NCI-H345 (cell line): Measurements from ENCODE around the gene FBLN7.

ENCODE experiments used
- DNase-seq: peaks from one replicate; lab custom pipeline; 2025; lab: John Stamatoyannopoulos, UW

Gene FBLN7

GRCh38 chr2:112140899-112141625, 2.9 kb downstream of the FBLN7 start:
- DNase-seq: peak; percentile 29

- DNase-seq: peak; percentile 85
Measured at GRCh38 chr2:112141626-112142007, 3.4 kb downstream of the FBLN7 start.

- no peak for DNase-seq
Measured at GRCh38 chr2:112142525-112143078, 4.4 kb downstream of the FBLN7 start.

GRCh38 chr2:112143150-112143549, 5.0 kb downstream of the FBLN7 start:
- no peak for DNase-seq

- DNase-seq: no peak
Measured at GRCh38 chr2:112144966-112145365, 6.8 kb downstream of the FBLN7 start.

GRCh38 chr2:112147382-112148168, 9.4 kb downstream of the FBLN7 start:
- no peak for DNase-seq

GRCh38 chr2:112148477-112148876, 10.3 kb downstream of the FBLN7 start:
- no peak for DNase-seq

- DNase-seq: no peak
Measured at GRCh38 chr2:112149194-112149593, 11.0 kb downstream of the FBLN7 start.

- DNase-seq: no peak
Measured at GRCh38 chr2:112149866-112150435, 11.8 kb downstream of the FBLN7 start.

GRCh38 chr2:112150447-112150846, 12.3 kb downstream of the FBLN7 start:
- no peak for DNase-seq

GRCh38 chr2:112150851-112151250, 12.7 kb downstream of the FBLN7 start:
- DNase-seq: no peak

- no peak for DNase-seq
Measured at GRCh38 chr2:112151271-112151670, 13.1 kb downstream of the FBLN7 start.

GRCh38 chr2:112151701-112152440, 13.7 kb downstream of the FBLN7 start:
- no peak for DNase-seq

- DNase-seq: no peak
Measured at GRCh38 chr2:112152476-112153178, 14.4 kb downstream of the FBLN7 start.

GRCh38 chr2:112153179-112153490, 14.9 kb downstream of the FBLN7 start:
- no peak for DNase-seq

GRCh38 chr2:112153501-112153900, 15.3 kb downstream of the FBLN7 start:
- DNase-seq: no peak

GRCh38 chr2:112154246-112155117, 16.3 kb downstream of the FBLN7 start:
- DNase-seq: no peak

GRCh38 chr2:112155331-112156151, 17.4 kb downstream of the FBLN7 start:
- DNase-seq: no peak

GRCh38 chr2:112156152-112156986, 18.2 kb downstream of the FBLN7 start:
- DNase-seq: no peak
